Measurements from ENCODE around the gene HLA-B. TPM values are rescaled to one million over a fixed set of nuclear protein-coding genes. Genes with fewer than 3 reads are reported as not detected.

Gene HLA-B
- total RNA-seq, 4 donors from 2014 or later = 328 to 1,292 (median 594) TPM

DNA sequence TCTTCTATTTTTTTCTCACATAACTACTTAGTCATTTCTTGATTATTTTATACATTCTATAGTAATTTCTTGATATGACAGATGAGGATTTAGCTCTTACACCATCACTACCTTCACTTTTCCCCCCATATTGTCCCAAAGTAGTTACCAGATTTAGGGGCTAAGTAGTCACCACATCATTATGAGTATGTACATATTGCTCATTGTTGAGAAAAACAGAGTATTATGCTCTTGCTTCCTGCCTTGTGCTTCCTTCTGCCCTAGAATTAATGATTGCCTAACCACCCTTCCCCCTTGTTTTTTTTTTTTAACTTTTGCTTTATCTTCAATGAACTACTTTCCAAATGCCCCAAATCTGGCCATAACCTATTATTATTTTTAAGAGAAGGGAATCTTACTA is 6.8 kb upstream of the HLA-B start:
- DNase-seq = no peak
- intact Hi-C loops (cut with DNase I) = no loop called here

DNA sequence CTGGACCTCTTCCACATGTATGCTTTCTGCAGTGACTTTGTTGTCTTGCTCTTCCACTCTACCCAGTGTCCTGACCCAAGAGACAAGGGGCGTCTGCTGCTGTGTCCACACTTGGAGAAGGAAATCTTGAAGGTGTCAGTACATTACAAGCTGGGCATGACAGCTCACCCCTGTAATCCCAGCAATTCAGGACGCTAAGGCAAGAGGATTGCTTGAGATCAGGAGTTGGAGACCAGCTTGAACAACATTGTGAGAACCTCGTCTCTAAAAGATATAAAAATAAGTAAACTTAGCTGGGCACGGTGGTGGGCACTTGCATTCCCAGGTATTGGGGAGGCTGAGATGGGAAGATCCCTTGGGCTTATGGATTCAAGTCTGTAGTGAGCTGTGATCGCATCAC is 5.8 kb upstream of the HLA-B start:
- no peaks in the 10 kb centered on the region for H3K27me3 ChIP-seq
- DNase-seq = no peak
- H3K27ac ChIP-seq = no peak overlapping the region
- no peaks in the 10 kb centered on the region for H3K36me3 ChIP-seq
- H3K4me1 ChIP-seq = no peaks in the 10 kb centered on the region
- H3K9me3 ChIP-seq = no peaks in the 10 kb centered on the region
- WGBS, 2 donors = 65 to 78% methylated on average over 5 of the region's 5 CpGs
- intact Hi-C loops (cut with DNase I) = no loop called here
- H3K4me3 ChIP-seq (replicated peaks in 1 of 3) = no peak overlapping the region
- TF ChIP-seq, protein P1, sequence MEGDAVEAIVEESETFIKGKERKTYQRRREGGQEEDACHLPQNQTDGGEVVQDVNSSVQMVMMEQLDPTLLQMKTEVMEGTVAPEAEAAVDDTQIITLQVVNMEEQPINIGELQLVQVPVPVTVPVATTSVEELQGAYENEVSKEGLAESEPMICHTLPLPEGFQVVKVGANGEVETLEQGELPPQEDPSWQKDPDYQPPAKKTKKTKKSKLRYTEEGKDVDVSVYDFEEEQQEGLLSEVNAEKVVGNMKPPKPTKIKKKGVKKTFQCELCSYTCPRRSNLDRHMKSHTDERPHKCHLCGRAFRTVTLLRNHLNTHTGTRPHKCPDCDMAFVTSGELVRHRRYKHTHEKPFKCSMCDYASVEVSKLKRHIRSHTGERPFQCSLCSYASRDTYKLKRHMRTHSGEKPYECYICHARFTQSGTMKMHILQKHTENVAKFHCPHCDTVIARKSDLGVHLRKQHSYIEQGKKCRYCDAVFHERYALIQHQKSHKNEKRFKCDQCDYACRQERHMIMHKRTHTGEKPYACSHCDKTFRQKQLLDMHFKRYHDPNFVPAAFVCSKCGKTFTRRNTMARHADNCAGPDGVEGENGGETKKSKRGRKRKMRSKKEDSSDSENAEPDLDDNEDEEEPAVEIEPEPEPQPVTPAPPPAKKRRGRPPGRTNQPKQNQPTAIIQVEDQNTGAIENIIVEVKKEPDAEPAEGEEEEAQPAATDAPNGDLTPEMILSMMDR (IDR thresholded peaks at IDR 0.05) = no peak
- no peak for TF ChIP-seq POLR2A (IDR thresholded peaks at IDR 0.05)

More for the DNA sequence above, 6.8 kb upstream of the HLA-B start:
- TF ChIP-seq, protein P1 (IDR thresholded peaks at IDR 0.05) = no peak
- TF ChIP-seq POLR2A (IDR thresholded peaks at IDR 0.05) = no peak
- H3K27me3 ChIP-seq = no peaks in the 10 kb centered on the region
- no peak overlapping the region for H3K4me3 ChIP-seq (replicated peaks in 1 of 3)
- H3K4me1 ChIP-seq = no peaks in the 10 kb centered on the region
- H3K27ac ChIP-seq = no peak overlapping the region
- no peaks in the 10 kb centered on the region for H3K36me3 ChIP-seq
- no peaks in the 10 kb centered on the region for H3K9me3 ChIP-seq

DNA sequence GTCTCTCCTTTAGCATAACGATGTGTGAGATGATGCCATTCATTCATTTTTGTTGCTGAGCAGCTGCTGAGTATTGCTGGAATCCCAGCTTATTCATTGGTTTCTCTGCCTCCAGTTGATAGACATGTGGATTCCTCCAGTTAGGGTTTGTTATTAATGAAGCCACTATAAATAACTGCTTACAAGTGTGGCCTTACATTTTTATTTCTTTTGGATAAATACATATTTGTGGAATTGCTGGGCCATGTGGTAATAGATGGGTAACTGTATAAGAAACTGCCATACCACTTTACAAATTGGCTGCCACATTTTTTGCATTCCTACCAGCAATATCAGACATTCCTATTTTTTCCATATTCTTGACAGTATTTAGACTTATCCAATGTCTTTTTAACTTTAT is 2.6 kb upstream of the HLA-B start:
- Histone ChIP-seq H3K9me3 (no peaks in the 10 kb centered on the region), H3K27me3 (no peaks in the 10 kb centered on the region), H3K4me1 (peaks cover 3 to 4% of the 10 kb centered on the region in 2 donors), H3K36me3 (no peaks in the 10 kb centered on the region), H3K27ac (no peak overlapping the region), H3K4me3 (replicated peaks in 1 of 3) (no peak overlapping the region)
- TF ChIP-seq POLR2A (IDR thresholded peaks at IDR 0.05) = no peak
- TF ChIP-seq, protein P1 (IDR thresholded peaks at IDR 0.05) = no peak
- intact Hi-C loops (cut with DNase I) = loop anchor here (10.0 kb wide), 1 partner anchor 95 kb away; no protein-coding TSS in a partner anchor
- 73 to 90% methylated on average over 1 of the region's 1 CpG for WGBS, 2 donors
- DNase-seq = no peak

DNA sequence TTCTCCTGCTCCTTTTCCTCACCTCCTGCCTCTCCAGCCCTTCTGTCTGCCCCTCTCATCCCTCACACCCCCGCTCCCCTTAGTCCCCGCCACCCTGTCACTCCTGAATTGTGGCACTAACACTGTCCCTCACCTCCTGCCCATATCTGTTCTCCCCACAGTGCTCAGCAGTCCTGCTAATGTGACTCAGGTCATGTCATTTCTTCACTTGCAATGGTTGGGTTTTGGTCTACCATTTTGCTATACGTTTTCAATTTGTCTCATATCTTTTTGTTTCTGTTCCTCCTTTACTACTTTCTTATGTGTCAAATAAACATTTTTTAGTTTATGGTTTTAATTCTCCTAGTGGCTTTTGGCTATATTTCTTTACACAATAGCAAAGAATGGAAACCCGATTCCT is 1.3 kb upstream of the HLA-B start:
- whole genome bisulfite sequencing, 2 donors = 50 to 65% methylated on average over 4 of the region's 4 CpGs
- Histone ChIP-seq H3K36me3 (no peaks in the 10 kb centered on the region), H3K4me3 (replicated peaks in 1 of 3) (no peak overlapping the region), H3K4me1 (peaks cover 3 to 4% of the 10 kb centered on the region in 2 donors), H3K9me3 (no peaks in the 10 kb centered on the region), H3K27me3 (no peaks in the 10 kb centered on the region), H3K27ac (no peak overlapping the region)
- no peak for DNase-seq
- TF ChIP-seq POLR2A (IDR thresholded peaks at IDR 0.05) = no peak
- TF ChIP-seq, protein P1 (IDR thresholded peaks at IDR 0.05) = no peak
- intact Hi-C loops (cut with DNase I) = loop anchor here (10.0 kb wide), 1 partner anchor 94 kb away; no protein-coding TSS in a partner anchor

DNA sequence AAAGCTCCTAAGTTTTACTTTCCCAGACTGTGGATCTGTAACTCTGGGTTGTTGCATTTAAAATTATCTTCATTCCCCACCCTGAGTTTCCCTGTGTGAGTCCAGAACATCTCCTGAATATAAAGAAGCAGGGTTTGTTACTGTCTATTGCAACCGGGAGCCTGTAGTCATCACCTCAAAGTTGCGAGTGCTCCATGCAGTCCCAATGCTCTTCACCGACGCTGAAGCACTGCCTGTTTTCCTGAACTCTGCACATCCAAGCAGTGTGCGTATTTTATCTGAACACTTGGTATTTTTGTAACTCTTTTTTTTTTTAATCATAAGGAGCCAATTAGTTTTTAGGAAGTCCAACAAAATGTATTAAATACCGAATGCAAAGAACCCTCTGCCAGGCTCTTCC is 907 bp upstream of the HLA-B start:
- 26 to 39% methylated on average over 6 of the region's 6 CpGs for WGBS, 2 donors
- H3K9me3 ChIP-seq = no peaks in the 10 kb centered on the region
- TF ChIP-seq POLR2A (IDR thresholded peaks at IDR 0.05) = no peak
- TF ChIP-seq, protein P1 (IDR thresholded peaks at IDR 0.05) = no peak
- H3K4me3 ChIP-seq (replicated peaks in 1 of 3) = no peak overlapping the region
- no peaks in the 10 kb centered on the region for H3K36me3 ChIP-seq
- no peak for DNase-seq
- H3K27ac ChIP-seq = peak overlapping the region in 1 of 3 donors; percentile 87
- H3K4me1 ChIP-seq = peaks cover 3 to 4% of the 10 kb centered on the region in 2 donors
- no peaks in the 10 kb centered on the region for H3K27me3 ChIP-seq
- intact Hi-C loops (cut with DNase I) = loop anchor here (10.0 kb wide), 1 partner anchor 93 kb away; no protein-coding TSS in a partner anchor

All from thyroid gland (tissue), 4 donors.